OCI-LY7 (cell line): Measurements from ENCODE around the gene SH3RF1. TPM values are rescaled to one million over a fixed set of nuclear protein-coding genes. Genes with fewer than 3 reads are reported as not detected.

Source experiments
- BruUV-seq: library from RNA; stranded (reverse); fragments of 400-500 nt; replicated peaks from 2 replicates; lab custom pipeline; 2021; lab: Mats Ljungman, UMichigan
- CTCF ChIA-PET: fragments of 300-600 bp; sonication (Branson Sonifier 250); formaldehyde crosslinking; loops from one replicate; lab custom pipeline; 2022; ENCODE audit warnings: antibody characterized with exemption; ENCODE audit not compliant: unreplicated experiment; lab: Charles Lee
- POLR2A ChIA-PET: fragments of 300-600 bp; sonication (Branson Sonifier 250); formaldehyde crosslinking; loops from one replicate; lab custom pipeline; 2022; ENCODE audit warnings: antibody characterized with exemption; lab: Charles Lee
- DNase-seq: peaks from one replicate; pipeline ENCODE4 v3.0.0-alpha.2; 2015; ENCODE audit warnings: low spot score
- H2AFZ ChIP-seq: fragments of 200-600 bp; sonication (generic), shearing (Covaris generic); 2 replicates; pipeline ENCODE4 v1.6.1; 2014; ENCODE audit warnings: mild to moderate bottlenecking, antibody characterized with exemption, low read length, moderate library complexity
- H3K27ac ChIP-seq: fragments of 200-600 bp; sonication (generic); 2 replicates; pipeline ENCODE4 v1.5.1; 2014; ENCODE audit warnings: mixed run types, low read depth, mild to moderate bottlenecking, moderate library complexity, low read length, inconsistent platforms; ENCODE audit not compliant: poor library complexity, severe bottlenecking
- H3K36me3 ChIP-seq: fragments of 200-600 bp; sonication (generic); 2 replicates; pipeline ENCODE4 v1.6.1; 2014; ENCODE audit warnings: mild to moderate bottlenecking, antibody characterized with exemption, low read length, moderate library complexity, mixed read lengths; ENCODE audit not compliant: insufficient read depth
- H3K4me1 ChIP-seq: fragments of 200-600 bp; sonication (generic); 2 replicates; pipeline ENCODE4 v1.5.1; 2014; ENCODE audit warnings: mild to moderate bottlenecking, low read length; ENCODE audit not compliant: insufficient read depth, poor library complexity, severe bottlenecking
- H3K4me2 ChIP-seq: fragments of 200-600 bp; sonication (generic); 2 replicates; pipeline ENCODE4 v1.6.1; 2014; ENCODE audit warnings: mild to moderate bottlenecking, low read length
- H3K4me3 ChIP-seq: fragments of 200-600 bp; sonication (generic); 2 replicates; pipeline ENCODE4 v1.5.1; 2014; ENCODE audit warnings: mild to moderate bottlenecking, low read depth, low read length; ENCODE audit not compliant: poor library complexity, severe bottlenecking
- H3K79me2 ChIP-seq: fragments of 200-600 bp; sonication (generic); 2 replicates; pipeline ENCODE4 v1.6.1; 2016; ENCODE audit warnings: low read depth, mild to moderate bottlenecking, low read length, moderate library complexity, mixed read lengths; ENCODE audit not compliant: insufficient read depth
- H3K9me2 ChIP-seq: fragments of 200-600 bp; sonication (generic); 2 replicates; pipeline ENCODE4 v1.6.1; 2016; ENCODE audit warnings: mild to moderate bottlenecking, low read length, mixed read lengths; ENCODE audit not compliant: insufficient read depth
- H3K9me3 ChIP-seq: fragments of 200-600 bp; sonication (generic); 2 replicates; pipeline ENCODE4 v1.6.1; 2014; ENCODE audit warnings: mild to moderate bottlenecking, mixed run types, low read length, mixed read lengths
- H4K20me1 ChIP-seq: fragments of 200-600 bp; sonication (generic); 2 replicates; pipeline ENCODE4 v1.6.1; 2014; ENCODE audit warnings: mild to moderate bottlenecking, antibody characterized with exemption, low read length, moderate library complexity, mixed read lengths; ENCODE audit not compliant: insufficient read depth
- CTCF ChIP-seq: fragments of 200-600 bp; sonication (generic); conservative IDR thresholded peaks from 2 replicates; pipeline ENCODE4 v1.5.1; 2014; ENCODE audit warnings: mild to moderate bottlenecking, antibody characterized with exemption, low read length, moderate library complexity, mixed read lengths
- EZH2phosphoT487 ChIP-seq: fragments of 200-600 bp; sonication (generic); IDR thresholded peaks from 2 replicates; pipeline ENCODE4 v1.6.1; 2018; ENCODE audit warnings: low read depth, borderline replicate concordance, mild to moderate bottlenecking, mixed run types, antibody characterized with exemption, low read length, moderate library complexity, mixed read lengths
- intact Hi-C: fragments of 100-400 bp; cut with micrococcal nuclease; formaldehyde crosslinking; loops from one replicate; pipeline ENCODE4 v1.10.0; 2022; ENCODE audit not compliant: unreplicated experiment
- total RNA-seq, 2 experiments: library from RNA; depleted of rRNA in 1 of 2; stranded (reverse); fragments of >200 nt in 1 of 2; shearing (Covaris generic) in 1 of 2; gene quantifications; 2 replicates each; pipeline ENCODE4 v1.2.3, GENCODE V29; 2014 to 2022

The SH3RF1 gene
- total RNA-seq, 2 experiments from 2014 or later, result not detected

- no peak overlapping the region for H3K27ac ChIP-seq
- no peak for DNase-seq
- ChIA-PET CTCF (no interaction called here), POLR2A (no interaction called here)
- intact Hi-C loops, result no loop called here
- H3K79me2 ChIP-seq, result no peaks in the 10 kb centered on the region
- H3K4me2 ChIP-seq, result no peak overlapping the region
- no TSS peak for BruUV-seq
- no peaks in the 10 kb centered on the region for H3K9me3 ChIP-seq
- H2AFZ ChIP-seq, result no peak overlapping the region
- no peaks in the 10 kb centered on the region for H4K20me1 ChIP-seq
- no peaks in the 10 kb centered on the region for H3K36me3 ChIP-seq
- H3K4me1 ChIP-seq, result no peaks in the 10 kb centered on the region
- no peak overlapping the region for H3K4me3 ChIP-seq
- TF ChIP-seq CTCF (no peak), EZH2phosphoT487 (no peak)
- H3K9me2 ChIP-seq, result no peaks in the 10 kb centered on the region
These were observed 114.4 kb downstream of the SH3RF1 start for GRCh38 chr4:169156392-169156791.

DNA sequence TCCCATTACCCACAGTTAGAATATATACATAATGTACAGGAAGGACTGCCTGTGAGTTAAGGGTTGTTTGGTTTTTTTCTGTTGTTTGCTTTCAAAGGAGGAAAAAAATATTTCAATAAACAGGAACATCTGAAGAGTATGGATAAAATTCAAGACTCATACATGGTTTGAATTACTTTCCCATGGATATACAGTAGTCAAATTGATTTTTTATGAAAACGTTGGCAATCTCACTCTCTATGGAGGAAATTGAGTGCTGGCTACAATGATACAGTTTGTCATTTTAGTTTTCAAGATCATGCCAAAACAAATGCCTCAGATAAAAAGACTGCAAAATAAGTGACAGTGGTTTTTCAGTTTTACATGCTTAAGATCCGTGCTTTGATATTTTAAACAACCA is 116.6 kb downstream of the SH3RF1 start:
- intact Hi-C loops, result no loop called here
- Histone ChIP-seq H3K79me2 (no peaks in the 10 kb centered on the region), H3K9me2 (no peaks in the 10 kb centered on the region), H3K27ac (no peak overlapping the region), H4K20me1 (no peaks in the 10 kb centered on the region), H3K9me3 (no peaks in the 10 kb centered on the region), H3K4me3 (no peak overlapping the region), H3K4me2 (no peak overlapping the region), H3K36me3 (no peaks in the 10 kb centered on the region), H3K4me1 (no peaks in the 10 kb centered on the region), H2AFZ (no peak overlapping the region)
- CTCF ChIA-PET, result no interaction called here
- TF ChIP-seq EZH2phosphoT487 (no peak), CTCF (no peak)
- BruUV-seq, result no TSS peak
- no peak for DNase-seq
- POLR2A ChIA-PET, result no interaction called here

GRCh38 chr4:169153481-169154087 is 117.2 kb downstream of the SH3RF1 start:
- H3K36me3 ChIP-seq, result no peaks in the 10 kb centered on the region
- no peak overlapping the region for H3K4me2 ChIP-seq
- POLR2A ChIA-PET, result no interaction called here
- no peaks in the 10 kb centered on the region for H3K79me2 ChIP-seq
- no TSS peak for BruUV-seq
- TF ChIP-seq EZH2phosphoT487, result no peak
- H4K20me1 ChIP-seq, result no peaks in the 10 kb centered on the region
- H3K9me3 ChIP-seq, result no peaks in the 10 kb centered on the region
- intact Hi-C loops, result no loop called here
- DNase-seq, result no peak
- no peak overlapping the region for H3K4me3 ChIP-seq
- CTCF ChIA-PET, result no interaction called here
- H3K9me2 ChIP-seq, result no peaks in the 10 kb centered on the region
- no peak overlapping the region for H3K27ac ChIP-seq
- H2AFZ ChIP-seq, result no peak overlapping the region
- H3K4me1 ChIP-seq, result no peaks in the 10 kb centered on the region
